Tibial nerve (tissue), 4 donors: ENCODE measurements around the gene PPP2R2D. TPM values are rescaled to one million over a fixed set of nuclear protein-coding genes. Genes with fewer than 3 reads are reported as not detected.

Experiments
- DNase-seq, 2 donors: peaks; one replicate each; pipeline ENCODE4 v3.0.0-alpha.2; 2019; ENCODE audit warnings: low spot score in 2 of 2
- H3K27ac ChIP-seq, 4 donors: fragments of 200-600 bp; sonication (generic) in 3 of 4; one replicate each; pipeline ENCODE4 v1.5.1; 2017 to 2019; ENCODE audit warnings: mild to moderate bottlenecking in 1 of 4
- H3K27me3 ChIP-seq, 2 donors: fragments of 200-600 bp; sonication (generic) in 1 of 2; one replicate each; pipeline versions ENCODE4 v1.5.1 to v1.6.0; 2017 to 2019
- H3K36me3 ChIP-seq, 3 donors: fragments of 200-600 bp; sonication (generic); one replicate each; pipeline ENCODE4 v1.5.1; 2018 to 2019
- H3K4me1 ChIP-seq, 4 donors: fragments of 200-600 bp; sonication (generic) in 3 of 4; one replicate each; pipeline ENCODE4 v1.5.1; 2017 to 2019
- H3K4me3 ChIP-seq, 4 donors: fragments of 200-600 bp; sonication (generic) in 3 of 4; one replicate each; pipeline ENCODE4 v1.5.1; 2017 to 2019; ENCODE audit warnings: mild to moderate bottlenecking in 1 of 4, moderate library complexity in 1 of 4
- H3K9me3 ChIP-seq, 4 donors: fragments of 200-600 bp; sonication (generic) in 3 of 4; one replicate each; pipeline ENCODE4 v1.5.1; 2017 to 2019
- CTCF ChIP-seq, 5 experiments: fragments of 200-600 bp in 3 of 5; fragments of 450-650 bp in 2 of 5; sonication (generic) in 3 of 5; IDR thresholded peaks; one replicate each; pipeline ENCODE4 v1.5.1; 2016 to 2019; ENCODE audit warnings: antibody characterized with exemption in 5 of 5, mild to moderate bottlenecking in 3 of 5, moderate library complexity in 2 of 5
- EP300 ChIP-seq, 2 donors: sonication (generic); formaldehyde crosslinking; IDR thresholded peaks; one replicate each; pipeline ENCODE4 v1.6.1; 2017; ENCODE audit warnings: antibody characterized with exemption in 2 of 2, mild to moderate bottlenecking in 1 of 2
- POLR2A ChIP-seq, 2 donors: fragments of 450-650 bp; IDR thresholded peaks; one replicate each; pipeline ENCODE4 v1.6.1; 2017; ENCODE audit warnings: antibody characterized with exemption in 2 of 2, mild to moderate bottlenecking in 2 of 2, moderate library complexity in 2 of 2
- WGBS, 2 donors: methylation state at CpG; one replicate each; pipeline ENCODE4 v1.1.5; 2018; 5-methylcytosine and 5-hydroxymethylcytosine counted together
- total RNA-seq, 4 donors: library from RNA; depleted of rRNA; stranded (reverse); fragments of >200 nt; gene quantifications; one replicate each; pipeline ENCODE4 v1.1.0, GENCODE V29; 2016

PPP2R2D gene
- total RNA-seq, 4 donors from 2014 or later = 22.9 to 35.1 (median 28.9) TPM

DNA sequence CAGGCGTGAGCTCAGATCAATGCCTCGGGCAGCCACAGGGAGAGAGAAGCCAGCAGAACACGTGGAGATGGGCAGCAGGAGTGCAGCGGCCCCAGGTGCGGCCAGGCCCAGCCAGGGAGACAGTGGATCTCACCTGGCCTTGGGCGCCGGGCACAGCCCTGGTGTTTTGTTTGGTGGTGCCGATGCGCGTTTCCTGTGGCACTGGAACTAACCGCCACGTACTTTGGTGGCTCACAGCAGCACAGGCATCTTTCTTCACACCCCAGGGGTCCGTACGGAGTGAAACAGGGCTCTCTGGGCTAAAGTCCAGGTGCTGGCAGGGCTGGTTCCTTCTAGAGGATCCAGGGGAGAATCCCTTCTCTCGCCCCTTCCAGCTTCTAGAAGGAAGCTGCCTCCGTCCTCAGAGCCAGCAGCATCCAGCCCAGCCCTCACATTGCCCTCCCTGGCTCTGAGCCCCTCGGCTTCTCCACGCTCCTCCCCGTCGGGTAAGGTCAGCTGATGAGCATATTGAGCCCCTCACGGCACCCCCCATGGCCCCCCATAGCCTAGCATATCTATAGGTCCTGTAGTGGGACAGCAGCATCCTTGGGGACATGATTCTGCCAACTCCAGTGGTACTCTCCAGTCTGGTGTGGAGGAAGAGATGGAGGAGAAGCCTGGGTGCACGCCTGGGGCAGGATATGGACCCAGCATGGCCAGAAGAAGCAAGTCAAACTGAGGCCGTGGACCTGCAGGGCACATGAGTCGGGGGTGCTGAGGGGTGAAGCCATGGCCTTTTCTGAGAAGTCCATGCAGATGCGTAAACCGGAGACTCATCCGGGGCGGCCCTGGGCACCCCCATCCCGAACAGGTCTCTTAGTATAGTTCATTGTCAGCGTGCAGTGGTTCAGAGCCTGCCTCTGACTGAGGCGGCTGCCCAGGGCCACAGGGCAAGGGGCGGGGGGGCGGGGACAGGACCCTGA, 43.4 kb upstream of the PPP2R2D start:
- Histone ChIP-seq H3K4me3 (no peak overlapping the region), H3K9me3 (no peaks in the 10 kb centered on the region), H3K27me3 (no peaks in the 10 kb centered on the region), H3K36me3 (no peaks in the 10 kb centered on the region), H3K4me1 (no peaks in the 10 kb centered on the region), H3K27ac (no peak overlapping the region)
- WGBS, 2 donors = 79% methylated on average over 27 to 28 of the region's 33 CpGs
- DNase-seq = no peak
- TF ChIP-seq CTCF (IDR thresholded peaks at IDR 0.05) = no peak
- no peak for TF ChIP-seq POLR2A (IDR thresholded peaks at IDR 0.05)
- TF ChIP-seq EP300 (IDR thresholded peaks at IDR 0.05) = no peak

DNA sequence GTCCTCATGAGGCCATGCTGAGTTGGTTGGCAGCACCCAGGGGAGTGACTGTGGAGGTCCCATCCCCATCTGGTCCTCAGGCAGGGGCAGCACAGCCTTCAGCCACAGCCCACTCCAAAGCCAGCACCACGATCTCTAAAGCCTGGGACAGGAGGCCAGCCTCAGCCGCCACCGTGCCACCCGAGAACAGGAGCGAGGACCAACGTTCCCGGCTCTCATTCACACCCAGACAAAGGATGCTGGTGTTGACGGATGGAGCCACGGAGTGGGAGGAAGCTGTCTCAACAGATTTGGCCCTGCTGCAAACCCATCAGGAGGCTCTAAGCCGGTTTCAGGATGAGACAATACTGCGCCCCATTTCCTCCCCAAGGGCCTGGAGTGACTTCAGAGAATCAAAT, 42.7 kb upstream of the PPP2R2D start:
- H3K27me3 ChIP-seq = no peaks in the 10 kb centered on the region
- TF ChIP-seq CTCF (IDR thresholded peaks at IDR 0.05) = no peak
- TF ChIP-seq EP300 (IDR thresholded peaks at IDR 0.05) = no peak
- no peak for TF ChIP-seq POLR2A (IDR thresholded peaks at IDR 0.05)
- no peak for DNase-seq
- no peak overlapping the region for H3K27ac ChIP-seq
- H3K4me3 ChIP-seq = no peak overlapping the region
- 72 to 77% methylated on average over 11 of the region's 11 CpGs for whole genome bisulfite sequencing, 2 donors
- H3K4me1 ChIP-seq = no peaks in the 10 kb centered on the region
- H3K36me3 ChIP-seq = no peaks in the 10 kb centered on the region
- H3K9me3 ChIP-seq = no peaks in the 10 kb centered on the region

DNA sequence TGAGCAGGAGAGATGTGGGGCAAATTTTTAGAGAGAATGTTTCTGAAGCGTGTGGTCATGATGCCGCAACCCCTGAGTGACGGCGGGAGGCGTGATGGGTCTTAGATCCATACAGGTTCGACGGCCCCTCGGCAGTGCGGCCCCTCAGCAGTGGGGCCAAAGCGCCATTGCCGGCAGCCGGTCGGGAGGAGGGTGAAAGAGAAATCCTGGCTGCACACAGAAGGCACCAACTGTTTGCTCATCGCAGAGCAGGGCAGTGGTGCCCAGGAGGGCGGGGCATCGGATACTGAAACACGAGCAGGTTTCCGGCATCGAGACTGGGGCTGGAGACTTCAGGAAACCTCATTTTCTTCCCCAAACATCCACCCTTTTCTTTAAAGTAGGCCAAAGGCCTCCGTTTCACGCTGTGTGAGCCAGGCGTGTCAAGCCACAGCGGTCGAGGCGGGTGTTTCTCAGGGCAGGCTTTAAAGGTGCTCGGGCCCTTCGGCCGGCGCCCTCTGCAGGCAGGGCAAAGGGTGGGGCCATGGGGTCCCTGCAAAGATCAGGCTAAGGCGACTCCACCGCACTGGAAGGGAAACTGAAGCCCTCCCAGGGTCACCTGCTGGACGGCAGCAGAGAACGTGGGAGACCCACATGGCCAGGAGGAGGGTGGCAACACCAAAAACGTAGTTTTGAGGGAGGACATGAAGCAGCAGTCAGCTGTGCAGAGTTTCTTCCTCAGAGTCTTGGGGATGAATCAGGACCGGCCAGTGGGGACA, 42.0 kb upstream of the PPP2R2D start:
- no peaks in the 10 kb centered on the region for H3K4me1 ChIP-seq
- H3K4me3 ChIP-seq = no peak overlapping the region
- WGBS, 2 donors = 82 to 88% methylated on average over 35 of the region's 35 CpGs
- TF ChIP-seq EP300 (IDR thresholded peaks at IDR 0.05) (no peak), POLR2A (IDR thresholded peaks at IDR 0.05) (no peak), CTCF (IDR thresholded peaks at IDR 0.05) (no peak)
- no peak overlapping the region for H3K27ac ChIP-seq
- no peaks in the 10 kb centered on the region for H3K27me3 ChIP-seq
- no peaks in the 10 kb centered on the region for H3K36me3 ChIP-seq
- no peaks in the 10 kb centered on the region for H3K9me3 ChIP-seq
- DNase-seq = no peak

DNA sequence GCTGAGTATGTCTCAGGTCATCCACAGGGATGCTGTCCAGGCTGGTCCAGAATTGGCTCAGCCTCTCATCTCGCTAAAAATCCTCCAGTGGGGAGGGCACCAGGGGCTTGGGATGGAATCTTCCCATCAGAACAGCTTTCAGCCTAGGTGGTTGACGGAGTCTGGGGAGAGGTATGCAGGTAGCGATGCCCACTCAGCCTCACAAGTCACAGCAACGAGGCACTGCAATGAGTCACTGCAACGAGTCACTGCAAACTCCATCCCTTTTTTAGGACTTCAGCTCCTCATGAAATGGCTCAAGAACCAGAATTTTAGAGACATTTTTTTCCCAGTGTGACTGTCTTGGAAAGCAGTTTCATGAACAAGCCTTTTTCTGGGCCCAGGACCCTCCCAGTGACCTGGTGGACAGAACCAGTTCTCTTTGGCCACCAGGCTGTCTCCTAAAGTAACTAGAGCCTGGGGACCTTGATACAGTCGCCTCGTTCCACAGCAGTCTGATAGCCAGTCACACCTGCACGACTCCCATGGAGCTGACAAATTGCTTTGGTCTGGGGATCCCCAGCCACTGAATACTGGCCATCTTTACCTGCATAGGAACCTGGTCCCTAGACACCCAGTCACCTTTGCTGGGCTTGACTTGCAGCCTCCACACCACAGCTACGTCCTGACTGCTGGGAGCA, 41.3 kb upstream of the PPP2R2D start:
- Histone ChIP-seq H3K36me3 (no peaks in the 10 kb centered on the region), H3K27ac (no peak overlapping the region), H3K27me3 (no peaks in the 10 kb centered on the region), H3K4me3 (no peak overlapping the region), H3K4me1 (no peaks in the 10 kb centered on the region), H3K9me3 (no peaks in the 10 kb centered on the region)
- TF ChIP-seq POLR2A (IDR thresholded peaks at IDR 0.05) = no peak
- no peak for TF ChIP-seq EP300 (IDR thresholded peaks at IDR 0.05)
- TF ChIP-seq CTCF (IDR thresholded peaks at IDR 0.05) = no peak
- DNase-seq = no peak
- 80 to 88% methylated on average over 8 to 9 of the region's 9 CpGs for WGBS, 2 donors
